ENCODE measurements around the gene MRGPRE. TPM values are rescaled to one million over a fixed set of nuclear protein-coding genes. Genes with fewer than 3 reads are reported as not detected.
"Not testable (repeated sequence)": the region's sequence is repeated elsewhere in the genome, so short reads cannot be mapped to it uniquely, and the experiment has no call there.

The MRGPRE gene
- total and polyA plus RNA-seq, 2 donors (not counting 1 experiment from before 2014, with no cell fraction given) = not detected

- H3K27me3 ChIP-seq (replicated peaks in 1 of 4; ENCODE audit: control extremely low read depth in 1 of 4, control insufficient read depth in 3 of 4, insufficient read depth in 4 of 4, low read length in 3 of 4); ATAC-seq (ENCODE audit: low read depth); CTCF ChIA-PET; H4K20me1 ChIP-seq (ENCODE audit: control insufficient read depth, insufficient read depth, low read length, poor library complexity, severe bottlenecking); H3K36me3 ChIP-seq (replicated peaks in 1 of 2; ENCODE audit: control extremely low read depth in 1 of 2, control insufficient read depth in 1 of 2, extremely low read depth in 1 of 2, insufficient read depth in 2 of 2, low read length in 1 of 2); H3K4me1 ChIP-seq (ENCODE audit: control insufficient read depth in 2 of 2, insufficient read depth in 2 of 2, low read length in 2 of 2); intact Hi-C loops (cut with micrococcal nuclease); H3K9ac ChIP-seq (ENCODE audit: low read length); H3K4me3 ChIP-seq (ENCODE audit: control extremely low read depth in 1 of 5, extremely low read depth in 1 of 5, insufficient read depth in 1 of 5, low read depth in 2 of 5, low read length in 4 of 5); H3K4me2 ChIP-seq (replicated peaks; ENCODE audit: low read depth, low read length, poor library complexity, severe bottlenecking); H3K4me1 Mint-ChIP-seq; POLR2A ChIA-PET; H3K27ac Mint-ChIP-seq; H3K9me3 ChIP-seq (ENCODE audit: control extremely low read depth in 1 of 3, control insufficient read depth in 2 of 3, insufficient read depth in 1 of 3, low read length in 2 of 3); H3K27ac ChIP-seq (ENCODE audit: low read length in 2 of 2); H2AFZ ChIP-seq (ENCODE audit: insufficient read depth, low read depth, low read length, poor library complexity, severe bottlenecking); H3K27me3 Mint-ChIP-seq; DNase-seq; H3K9me3 Mint-ChIP-seq (ENCODE audit: insufficient read depth); H3K79me2 ChIP-seq (ENCODE audit: control insufficient read depth, insufficient read depth, low read length); H3K4me3 Mint-ChIP-seq: not testable (repeated sequence)
- no CpG with 5 or more reads among the region's 8 CpGs for WGBS (ENCODE audit: insufficient coverage)
Observed at GRCh38 chr11:3273629-3274028, 41.4 kb upstream of the MRGPRE start.

- H3K79me2 ChIP-seq (ENCODE audit: control insufficient read depth, insufficient read depth, low read length); H3K27me3 ChIP-seq (replicated peaks in 1 of 4; ENCODE audit: control extremely low read depth in 1 of 4, control insufficient read depth in 3 of 4, insufficient read depth in 4 of 4, low read length in 3 of 4); H3K4me3 Mint-ChIP-seq; H3K9me3 ChIP-seq (ENCODE audit: control extremely low read depth in 1 of 3, control insufficient read depth in 2 of 3, insufficient read depth in 1 of 3, low read length in 2 of 3); H3K27me3 Mint-ChIP-seq; ATAC-seq (ENCODE audit: low read depth); POLR2A ChIA-PET; H3K4me1 ChIP-seq (ENCODE audit: control insufficient read depth in 2 of 2, insufficient read depth in 2 of 2, low read length in 2 of 2); H3K27ac ChIP-seq (ENCODE audit: low read length in 2 of 2); H2AFZ ChIP-seq (ENCODE audit: insufficient read depth, low read depth, low read length, poor library complexity, severe bottlenecking); H3K27ac Mint-ChIP-seq; H3K4me2 ChIP-seq (replicated peaks; ENCODE audit: low read depth, low read length, poor library complexity, severe bottlenecking); H3K36me3 ChIP-seq (replicated peaks in 1 of 2; ENCODE audit: control extremely low read depth in 1 of 2, control insufficient read depth in 1 of 2, extremely low read depth in 1 of 2, insufficient read depth in 2 of 2, low read length in 1 of 2); DNase-seq; H3K4me3 ChIP-seq (ENCODE audit: control extremely low read depth in 1 of 5, extremely low read depth in 1 of 5, insufficient read depth in 1 of 5, low read depth in 2 of 5, low read length in 4 of 5); H3K9me3 Mint-ChIP-seq (ENCODE audit: insufficient read depth); H3K4me1 Mint-ChIP-seq; CTCF ChIA-PET; H4K20me1 ChIP-seq (ENCODE audit: control insufficient read depth, insufficient read depth, low read length, poor library complexity, severe bottlenecking); intact Hi-C loops (cut with micrococcal nuclease); H3K9ac ChIP-seq (ENCODE audit: low read length): not testable (repeated sequence)
- no CpG with 5 or more reads among the region's 7 CpGs for WGBS (ENCODE audit: insufficient coverage)
Observed at GRCh38 chr11:3262548-3262947, 30.3 kb upstream of the MRGPRE start.

- H3K4me1 ChIP-seq (ENCODE audit: control insufficient read depth in 2 of 2, insufficient read depth in 2 of 2, low read length in 2 of 2); CTCF ChIA-PET; POLR2A ChIA-PET; H3K9me3 Mint-ChIP-seq (ENCODE audit: insufficient read depth); H3K79me2 ChIP-seq (ENCODE audit: control insufficient read depth, insufficient read depth, low read length); ATAC-seq (ENCODE audit: low read depth); H3K27me3 Mint-ChIP-seq; H3K9ac ChIP-seq (ENCODE audit: low read length); H4K20me1 ChIP-seq (ENCODE audit: control insufficient read depth, insufficient read depth, low read length, poor library complexity, severe bottlenecking); H3K27ac Mint-ChIP-seq; H3K27ac ChIP-seq (ENCODE audit: low read length in 2 of 2); H3K36me3 ChIP-seq (replicated peaks in 1 of 2; ENCODE audit: control extremely low read depth in 1 of 2, control insufficient read depth in 1 of 2, extremely low read depth in 1 of 2, insufficient read depth in 2 of 2, low read length in 1 of 2); DNase-seq; H3K4me2 ChIP-seq (replicated peaks; ENCODE audit: low read depth, low read length, poor library complexity, severe bottlenecking); H3K4me3 ChIP-seq (ENCODE audit: control extremely low read depth in 1 of 5, extremely low read depth in 1 of 5, insufficient read depth in 1 of 5, low read depth in 2 of 5, low read length in 4 of 5); H3K4me3 Mint-ChIP-seq; H3K4me1 Mint-ChIP-seq; H3K27me3 ChIP-seq (replicated peaks in 1 of 4; ENCODE audit: control extremely low read depth in 1 of 4, control insufficient read depth in 3 of 4, insufficient read depth in 4 of 4, low read length in 3 of 4); intact Hi-C loops (cut with micrococcal nuclease); H2AFZ ChIP-seq (ENCODE audit: insufficient read depth, low read depth, low read length, poor library complexity, severe bottlenecking); H3K9me3 ChIP-seq (ENCODE audit: control extremely low read depth in 1 of 3, control insufficient read depth in 2 of 3, insufficient read depth in 1 of 3, low read length in 2 of 3): not testable (repeated sequence)
- no CpG with 5 or more reads among the region's 8 CpGs for WGBS (ENCODE audit: insufficient coverage)
Observed at GRCh38 chr11:3261831-3262230, 29.6 kb upstream of the MRGPRE start.

- H3K27ac Mint-ChIP-seq; intact Hi-C loops (cut with micrococcal nuclease); H3K79me2 ChIP-seq (ENCODE audit: control insufficient read depth, insufficient read depth, low read length); H3K4me1 ChIP-seq (ENCODE audit: control insufficient read depth in 2 of 2, insufficient read depth in 2 of 2, low read length in 2 of 2); H3K4me3 ChIP-seq (ENCODE audit: control extremely low read depth in 1 of 5, extremely low read depth in 1 of 5, insufficient read depth in 1 of 5, low read depth in 2 of 5, low read length in 4 of 5); H3K36me3 ChIP-seq (replicated peaks in 1 of 2; ENCODE audit: control extremely low read depth in 1 of 2, control insufficient read depth in 1 of 2, extremely low read depth in 1 of 2, insufficient read depth in 2 of 2, low read length in 1 of 2); H3K4me2 ChIP-seq (replicated peaks; ENCODE audit: low read depth, low read length, poor library complexity, severe bottlenecking); H3K9me3 ChIP-seq (ENCODE audit: control extremely low read depth in 1 of 3, control insufficient read depth in 2 of 3, insufficient read depth in 1 of 3, low read length in 2 of 3); H3K4me1 Mint-ChIP-seq; H3K27me3 ChIP-seq (replicated peaks in 1 of 4; ENCODE audit: control extremely low read depth in 1 of 4, control insufficient read depth in 3 of 4, insufficient read depth in 4 of 4, low read length in 3 of 4); H2AFZ ChIP-seq (ENCODE audit: insufficient read depth, low read depth, low read length, poor library complexity, severe bottlenecking); DNase-seq; ATAC-seq (ENCODE audit: low read depth); H3K27ac ChIP-seq (ENCODE audit: low read length in 2 of 2); H3K9ac ChIP-seq (ENCODE audit: low read length); H3K27me3 Mint-ChIP-seq; H3K4me3 Mint-ChIP-seq; POLR2A ChIA-PET; H4K20me1 ChIP-seq (ENCODE audit: control insufficient read depth, insufficient read depth, low read length, poor library complexity, severe bottlenecking); H3K9me3 Mint-ChIP-seq (ENCODE audit: insufficient read depth); CTCF ChIA-PET: not testable (repeated sequence)
- 80% methylated on average over 1 of the region's 1 CpG for WGBS (ENCODE audit: insufficient coverage)
Observed at GRCh38 chr11:3257509-3257908, 25.3 kb upstream of the MRGPRE start.

Measured in B cell (primary cell).